Thyroid gland (tissue), 4 donors: Measurements from ENCODE around the gene CD82.

Experiments
- POLR2A ChIP-seq, 2 donors: fragments of 450-650 bp; IDR thresholded peaks; one replicate each; pipeline ENCODE4 v1.6.1; 2017; ENCODE audit warnings: antibody characterized with exemption in 2 of 2, mild to moderate bottlenecking in 2 of 2, moderate library complexity in 1 of 2
- TF ChIP-seq, protein P1 (sequence below), 6 experiments: fragments of 200-600 bp in 3 of 6; fragments of 450-650 bp in 3 of 6; sonication (generic) in 3 of 6; IDR thresholded peaks; one replicate each; pipeline ENCODE4 v1.5.1; 2016 to 2019; ENCODE audit warnings: antibody characterized with exemption in 6 of 6, mild to moderate bottlenecking in 2 of 6, inconsistent platforms in 1 of 6, moderate library complexity in 1 of 6

DNA sequence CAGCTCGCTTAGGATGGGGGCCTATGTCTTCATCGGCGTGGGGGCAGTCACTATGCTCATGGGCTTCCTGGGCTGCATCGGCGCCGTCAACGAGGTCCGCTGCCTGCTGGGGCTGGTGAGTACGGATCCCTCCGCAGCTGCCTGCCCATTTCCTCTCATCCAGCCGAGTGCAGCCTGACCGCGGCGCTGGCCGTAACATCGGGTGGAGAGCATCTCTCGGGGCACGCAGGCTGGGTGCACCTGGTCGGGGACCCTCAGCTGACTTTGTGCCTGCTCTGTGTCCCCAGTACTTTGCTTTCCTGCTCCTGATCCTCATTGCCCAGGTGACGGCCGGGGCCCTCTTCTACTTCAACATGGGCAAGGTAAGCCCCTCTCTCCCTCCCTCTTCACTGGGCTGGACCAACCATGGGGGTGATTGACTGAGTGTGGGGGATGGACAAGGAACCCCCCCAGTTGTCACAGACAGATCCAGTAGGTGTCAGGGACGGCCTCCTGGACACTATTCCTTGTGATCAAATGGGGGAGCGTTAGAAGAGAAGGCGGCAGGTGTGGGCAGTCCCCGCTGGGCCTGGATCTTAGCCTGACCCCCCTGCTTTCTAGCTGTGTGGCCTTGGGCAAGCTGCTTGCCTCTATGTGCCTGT, 39.7 kb downstream of the CD82 start:
- TF ChIP-seq, protein P1, sequence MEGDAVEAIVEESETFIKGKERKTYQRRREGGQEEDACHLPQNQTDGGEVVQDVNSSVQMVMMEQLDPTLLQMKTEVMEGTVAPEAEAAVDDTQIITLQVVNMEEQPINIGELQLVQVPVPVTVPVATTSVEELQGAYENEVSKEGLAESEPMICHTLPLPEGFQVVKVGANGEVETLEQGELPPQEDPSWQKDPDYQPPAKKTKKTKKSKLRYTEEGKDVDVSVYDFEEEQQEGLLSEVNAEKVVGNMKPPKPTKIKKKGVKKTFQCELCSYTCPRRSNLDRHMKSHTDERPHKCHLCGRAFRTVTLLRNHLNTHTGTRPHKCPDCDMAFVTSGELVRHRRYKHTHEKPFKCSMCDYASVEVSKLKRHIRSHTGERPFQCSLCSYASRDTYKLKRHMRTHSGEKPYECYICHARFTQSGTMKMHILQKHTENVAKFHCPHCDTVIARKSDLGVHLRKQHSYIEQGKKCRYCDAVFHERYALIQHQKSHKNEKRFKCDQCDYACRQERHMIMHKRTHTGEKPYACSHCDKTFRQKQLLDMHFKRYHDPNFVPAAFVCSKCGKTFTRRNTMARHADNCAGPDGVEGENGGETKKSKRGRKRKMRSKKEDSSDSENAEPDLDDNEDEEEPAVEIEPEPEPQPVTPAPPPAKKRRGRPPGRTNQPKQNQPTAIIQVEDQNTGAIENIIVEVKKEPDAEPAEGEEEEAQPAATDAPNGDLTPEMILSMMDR (IDR thresholded peaks at IDR 0.05), result no peak
- no peak for TF ChIP-seq POLR2A (IDR thresholded peaks at IDR 0.05)
